T-helper 1 cell treated with Interleukin-12 subunit alpha and Interleukin-12 subunit beta and Interleukin-4 antibody, amounts not matched to agents 30 μg/mL and 1 μg/mL, for 36 hours (primary cell): ENCODE results near the gene TMEM184C.

ENCODE experiments used
- H3K27ac Mint-ChIP-seq: one replicate; pipeline ENCODE4 v1.8.0; 2021; ENCODE audit warnings: mild to moderate bottlenecking, mixed read lengths
- H3K27me3 Mint-ChIP-seq: one replicate; pipeline ENCODE4 v1.8.0; 2021; ENCODE audit warnings: low read depth, mixed read lengths
- H3K36me3 Mint-ChIP-seq: one replicate; pipeline ENCODE4 v1.8.0; 2021; ENCODE audit warnings: low read depth, mixed read lengths
- H3K4me1 Mint-ChIP-seq: one replicate; pipeline ENCODE4 v1.8.0; 2021; ENCODE audit warnings: low read depth, mixed read lengths
- H3K4me3 Mint-ChIP-seq: one replicate; pipeline ENCODE4 v1.8.0; 2021; ENCODE audit warnings: mild to moderate bottlenecking, moderate library complexity, mixed read lengths
- H3K9me3 Mint-ChIP-seq: one replicate; pipeline ENCODE4 v1.8.0; 2021; ENCODE audit warnings: mixed read lengths

TMEM184C gene

GRCh38 chr4:147590249-147590920 is 26.8 kb upstream of the TMEM184C start:
- Mint-ChIP-seq H3K27me3 (peaks cover 10% of the 10 kb centered on the region), H3K4me3 (no peak overlapping the region), H3K36me3 (no peaks in the 10 kb centered on the region), H3K4me1 (no peaks in the 10 kb centered on the region), H3K9me3 (no peaks in the 10 kb centered on the region), H3K27ac (no peak overlapping the region)

- no peak overlapping the region for H3K4me3 Mint-ChIP-seq
- peaks cover 8% of the 10 kb centered on the region for H3K27me3 Mint-ChIP-seq
- no peaks in the 10 kb centered on the region for H3K4me1 Mint-ChIP-seq
- no peak overlapping the region for H3K27ac Mint-ChIP-seq
- H3K36me3 Mint-ChIP-seq = no peaks in the 10 kb centered on the region
- no peaks in the 10 kb centered on the region for H3K9me3 Mint-ChIP-seq
These were observed 26.1 kb upstream of the TMEM184C start for GRCh38 chr4:147591106-147591505.

- no peaks in the 10 kb centered on the region for H3K9me3 Mint-ChIP-seq
- no peaks in the 10 kb centered on the region for H3K4me1 Mint-ChIP-seq
- no peak overlapping the region for H3K27ac Mint-ChIP-seq
- no peaks in the 10 kb centered on the region for H3K36me3 Mint-ChIP-seq
- H3K27me3 Mint-ChIP-seq = peaks cover 4% of the 10 kb centered on the region
- H3K4me3 Mint-ChIP-seq = no peak overlapping the region
These were observed 23.1 kb upstream of the TMEM184C start for GRCh38 chr4:147594107-147594506.

- Mint-ChIP-seq H3K27ac (no peak overlapping the region), H3K9me3 (no peaks in the 10 kb centered on the region), H3K4me1 (no peaks in the 10 kb centered on the region), H3K4me3 (no peak overlapping the region), H3K36me3 (no peaks in the 10 kb centered on the region), H3K27me3 (peaks cover 4% of the 10 kb centered on the region)
These were observed 22.6 kb upstream of the TMEM184C start for GRCh38 chr4:147594578-147594977.

GRCh38 chr4:147596377-147596776 is 20.8 kb upstream of the TMEM184C start:
- Mint-ChIP-seq H3K36me3 (no peaks in the 10 kb centered on the region), H3K9me3 (no peaks in the 10 kb centered on the region), H3K27me3 (no peaks in the 10 kb centered on the region), H3K4me3 (no peak overlapping the region), H3K4me1 (no peaks in the 10 kb centered on the region), H3K27ac (no peak overlapping the region)

- no peaks in the 10 kb centered on the region for H3K9me3 Mint-ChIP-seq
- no peaks in the 10 kb centered on the region for H3K4me1 Mint-ChIP-seq
- no peak overlapping the region for H3K4me3 Mint-ChIP-seq
- no peak overlapping the region for H3K27ac Mint-ChIP-seq
- no peaks in the 10 kb centered on the region for H3K27me3 Mint-ChIP-seq
- no peaks in the 10 kb centered on the region for H3K36me3 Mint-ChIP-seq
These were observed 20.2 kb upstream of the TMEM184C start for GRCh38 chr4:147596981-147597380.

GRCh38 chr4:147597561-147597960 is 19.6 kb upstream of the TMEM184C start:
- no peak overlapping the region for H3K27ac Mint-ChIP-seq
- no peaks in the 10 kb centered on the region for H3K4me1 Mint-ChIP-seq
- H3K9me3 Mint-ChIP-seq = no peaks in the 10 kb centered on the region
- H3K27me3 Mint-ChIP-seq = no peaks in the 10 kb centered on the region
- no peaks in the 10 kb centered on the region for H3K36me3 Mint-ChIP-seq
- H3K4me3 Mint-ChIP-seq = no peak overlapping the region

- H3K36me3 Mint-ChIP-seq = no peaks in the 10 kb centered on the region
These were observed 18.0 kb upstream of the TMEM184C start for GRCh38 chr4:147599206-147599605.

GRCh38 chr4:147599769-147600168 is 17.4 kb upstream of the TMEM184C start:
- H3K27ac Mint-ChIP-seq = no peak overlapping the region
- no peaks in the 10 kb centered on the region for H3K9me3 Mint-ChIP-seq
- H3K36me3 Mint-ChIP-seq = no peaks in the 10 kb centered on the region
- no peak overlapping the region for H3K4me3 Mint-ChIP-seq
- H3K27me3 Mint-ChIP-seq = no peaks in the 10 kb centered on the region
- H3K4me1 Mint-ChIP-seq = no peaks in the 10 kb centered on the region

More at GRCh38 chr4:147599206-147599605, 18.0 kb upstream of the TMEM184C start:
- no peak overlapping the region for H3K4me3 Mint-ChIP-seq
- no peaks in the 10 kb centered on the region for H3K4me1 Mint-ChIP-seq
- no peaks in the 10 kb centered on the region for H3K27me3 Mint-ChIP-seq
- H3K27ac Mint-ChIP-seq = no peak overlapping the region
- no peaks in the 10 kb centered on the region for H3K9me3 Mint-ChIP-seq

- H3K27ac Mint-ChIP-seq = no peak overlapping the region
- no peaks in the 10 kb centered on the region for H3K9me3 Mint-ChIP-seq
- no peaks in the 10 kb centered on the region for H3K36me3 Mint-ChIP-seq
- H3K27me3 Mint-ChIP-seq = peaks cover 18% of the 10 kb centered on the region
- H3K4me1 Mint-ChIP-seq = no peaks in the 10 kb centered on the region
- H3K4me3 Mint-ChIP-seq = no peak overlapping the region
These were observed 11.7 kb upstream of the TMEM184C start for GRCh38 chr4:147605499-147605898.

- Mint-ChIP-seq H3K36me3 (no peaks in the 10 kb centered on the region), H3K27me3 (peaks cover 32% of the 10 kb centered on the region), H3K27ac (no peak overlapping the region)
These were observed 9.7 kb upstream of the TMEM184C start for GRCh38 chr4:147607471-147607870.

GRCh38 chr4:147610686-147611085 is 6.5 kb upstream of the TMEM184C start:
- Mint-ChIP-seq H3K4me1 (no peaks in the 10 kb centered on the region), H3K27me3 (peaks cover 49% of the 10 kb centered on the region), H3K36me3 (no peaks in the 10 kb centered on the region), H3K4me3 (no peak overlapping the region), H3K9me3 (no peaks in the 10 kb centered on the region), H3K27ac (no peak overlapping the region)

More at GRCh38 chr4:147607471-147607870, 9.7 kb upstream of the TMEM184C start:
- H3K9me3 Mint-ChIP-seq = no peaks in the 10 kb centered on the region
- H3K4me1 Mint-ChIP-seq = no peaks in the 10 kb centered on the region
- no peak overlapping the region for H3K4me3 Mint-ChIP-seq

- peaks cover 19% of the 10 kb centered on the region for H3K36me3 Mint-ChIP-seq
- H3K27ac Mint-ChIP-seq = peak overlapping the region; percentile 93
- peaks cover 24% of the 10 kb centered on the region for H3K4me1 Mint-ChIP-seq
- H3K27me3 Mint-ChIP-seq = peaks cover 22% of the 10 kb centered on the region
- no peaks in the 10 kb centered on the region for H3K9me3 Mint-ChIP-seq
- H3K4me3 Mint-ChIP-seq = peak overlapping the region; percentile 90
These were observed 386 bp upstream of the TMEM184C start for GRCh38 chr4:147616849-147617172.

- Mint-ChIP-seq H3K27ac (peak overlapping the region; percentile 93), H3K9me3 (no peaks in the 10 kb centered on the region), H3K4me3 (peak overlapping the region; percentile 90), H3K27me3 (peaks cover 16% of the 10 kb centered on the region), H3K4me1 (peaks cover 24% of the 10 kb centered on the region), H3K36me3 (peaks cover 23% of the 10 kb centered on the region)
These were observed 869 bp downstream of the TMEM184C start for GRCh38 chr4:147617841-147618691.

- peaks cover 24% of the 10 kb centered on the region for H3K4me1 Mint-ChIP-seq
- H3K4me3 Mint-ChIP-seq = peak overlapping the region; percentile 9
- H3K27ac Mint-ChIP-seq = no peak overlapping the region
These were observed 3.1 kb downstream of the TMEM184C start for GRCh38 chr4:147620315-147620714.

More at GRCh38 chr4:147620315-147620714, 3.1 kb downstream of the TMEM184C start:
- no peaks in the 10 kb centered on the region for H3K9me3 Mint-ChIP-seq
- peaks cover 30% of the 10 kb centered on the region for H3K36me3 Mint-ChIP-seq
- H3K27me3 Mint-ChIP-seq = peaks cover 2% of the 10 kb centered on the region
